ENCODE results near the gene ZSCAN21.

ZSCAN21 gene

DNA sequence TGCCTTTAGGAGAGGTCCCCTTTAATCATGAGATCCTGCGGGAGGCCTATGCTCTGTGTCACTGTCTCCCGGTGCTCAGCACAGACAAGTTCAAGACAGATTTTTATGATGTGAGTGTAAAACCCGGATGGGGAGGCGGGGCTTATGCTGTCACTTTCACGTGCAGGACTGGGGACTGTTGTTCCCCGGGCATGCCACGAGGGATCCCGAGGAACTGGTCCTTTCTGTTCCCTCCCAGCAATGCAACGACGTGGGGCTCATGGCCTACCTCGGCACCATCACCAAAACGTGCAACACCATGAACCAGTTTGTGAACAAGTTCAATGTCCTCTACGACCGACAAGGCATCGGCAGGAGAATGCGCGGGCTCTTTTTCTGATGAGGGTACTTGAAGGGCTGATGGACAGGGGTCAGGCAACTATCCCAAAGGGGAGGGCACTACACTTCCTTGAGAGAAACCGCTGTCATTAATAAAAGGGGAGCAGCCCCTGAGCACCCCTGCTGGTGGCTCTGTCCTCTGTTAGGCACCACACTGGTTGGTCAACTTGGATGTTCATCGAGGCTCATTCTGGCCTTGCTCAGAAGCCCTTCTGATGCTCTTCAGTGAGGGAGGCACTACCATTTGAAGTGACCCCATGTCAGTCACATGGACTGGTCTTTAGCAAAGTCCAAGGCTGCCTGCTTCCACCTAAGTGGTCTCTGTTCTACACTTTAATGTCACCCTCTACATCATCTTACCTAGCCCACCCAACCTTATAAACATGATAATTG, 42.0 kb downstream of the ZSCAN21 start:
- peak; percentile 63 for DNase-seq (ENCODE audit: low read depth)
- no peak overlapping the region for H3K4me3 ChIP-seq (ENCODE audit: low read depth, low read length)
- TF ChIP-seq, protein P1, sequence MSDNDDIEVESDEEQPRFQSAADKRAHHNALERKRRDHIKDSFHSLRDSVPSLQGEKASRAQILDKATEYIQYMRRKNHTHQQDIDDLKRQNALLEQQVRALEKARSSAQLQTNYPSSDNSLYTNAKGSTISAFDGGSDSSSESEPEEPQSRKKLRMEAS (IDR thresholded peaks at IDR 0.05; ENCODE audit: low read depth, low read length) = peak; percentile 28; the same call in 1 of the 2 replicates
- TF ChIP-seq, protein P2, sequence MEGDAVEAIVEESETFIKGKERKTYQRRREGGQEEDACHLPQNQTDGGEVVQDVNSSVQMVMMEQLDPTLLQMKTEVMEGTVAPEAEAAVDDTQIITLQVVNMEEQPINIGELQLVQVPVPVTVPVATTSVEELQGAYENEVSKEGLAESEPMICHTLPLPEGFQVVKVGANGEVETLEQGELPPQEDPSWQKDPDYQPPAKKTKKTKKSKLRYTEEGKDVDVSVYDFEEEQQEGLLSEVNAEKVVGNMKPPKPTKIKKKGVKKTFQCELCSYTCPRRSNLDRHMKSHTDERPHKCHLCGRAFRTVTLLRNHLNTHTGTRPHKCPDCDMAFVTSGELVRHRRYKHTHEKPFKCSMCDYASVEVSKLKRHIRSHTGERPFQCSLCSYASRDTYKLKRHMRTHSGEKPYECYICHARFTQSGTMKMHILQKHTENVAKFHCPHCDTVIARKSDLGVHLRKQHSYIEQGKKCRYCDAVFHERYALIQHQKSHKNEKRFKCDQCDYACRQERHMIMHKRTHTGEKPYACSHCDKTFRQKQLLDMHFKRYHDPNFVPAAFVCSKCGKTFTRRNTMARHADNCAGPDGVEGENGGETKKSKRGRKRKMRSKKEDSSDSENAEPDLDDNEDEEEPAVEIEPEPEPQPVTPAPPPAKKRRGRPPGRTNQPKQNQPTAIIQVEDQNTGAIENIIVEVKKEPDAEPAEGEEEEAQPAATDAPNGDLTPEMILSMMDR (IDR thresholded peaks at IDR 0.05; ENCODE audit: low read depth, low read length) = peak; percentile 41
- 0 out of 2 replicates have a peak, but pooled peaks have one; percentile 7 for TF ChIP-seq MYC (IDR thresholded peaks at IDR 0.05; ENCODE audit: low read depth, low read length)
- peak; percentile 35 for TF ChIP-seq POLR2A (IDR thresholded peaks at IDR 0.05; ENCODE audit: extremely low read depth, insufficient read length)

DNA sequence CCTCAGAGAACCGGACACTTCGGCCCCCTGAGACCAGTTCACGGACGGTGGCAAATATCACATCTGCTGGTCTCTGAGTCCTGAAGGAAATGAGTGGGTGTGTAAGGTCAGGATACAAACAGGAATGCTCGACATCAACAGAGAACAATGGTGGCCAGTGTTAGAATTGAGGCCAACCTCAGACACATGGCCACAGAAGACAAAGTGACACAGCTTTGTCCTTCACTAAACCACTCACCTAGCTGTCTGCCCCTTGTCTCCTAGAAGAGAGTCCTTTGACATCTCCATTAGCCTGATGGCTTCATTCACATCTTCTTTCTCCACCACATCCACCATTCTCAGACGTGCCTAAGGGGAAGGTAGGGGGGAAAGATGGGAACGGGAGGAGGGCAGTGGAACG, 43.5 kb downstream of the ZSCAN21 start:
- TF ChIP-seq MYC (IDR thresholded peaks at IDR 0.05; ENCODE audit: low read depth, low read length) = no peak
- TF ChIP-seq, protein P2 (IDR thresholded peaks at IDR 0.05; ENCODE audit: low read depth, low read length) = no peak
- peak; percentile 23 for TF ChIP-seq POLR2A (IDR thresholded peaks at IDR 0.05; ENCODE audit: extremely low read depth, insufficient read length)
- no peak overlapping the region for H3K4me3 ChIP-seq (ENCODE audit: low read depth, low read length)
- DNase-seq (ENCODE audit: low read depth) = no peak

DNA sequence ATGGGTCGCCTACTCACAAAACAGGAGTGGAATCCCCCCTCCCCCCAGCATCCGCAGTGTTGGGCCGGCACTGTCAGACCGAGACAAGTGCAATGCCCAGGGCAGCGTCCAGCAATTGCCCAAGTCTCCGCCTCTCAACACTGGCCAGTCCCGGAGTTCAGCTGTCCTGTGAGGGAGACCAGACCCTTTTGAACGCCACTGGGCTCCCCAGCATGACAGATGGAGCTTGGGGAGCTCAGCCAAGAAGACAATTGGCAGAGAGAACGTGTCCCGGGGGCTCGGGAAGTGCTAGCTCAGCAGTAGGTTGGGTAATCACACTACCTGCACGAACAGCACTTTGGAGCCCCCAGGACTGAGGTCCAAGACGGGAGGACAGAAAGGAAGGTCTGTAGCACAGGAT, 43.9 kb downstream of the ZSCAN21 start:
- DNase-seq (ENCODE audit: low read depth) = no peak
- no peak for TF ChIP-seq MYC (IDR thresholded peaks at IDR 0.05; ENCODE audit: low read depth, low read length)
- TF ChIP-seq, protein P1 (IDR thresholded peaks at IDR 0.05; ENCODE audit: low read depth, low read length) = no peak
- TF ChIP-seq, protein P2 (IDR thresholded peaks at IDR 0.05; ENCODE audit: low read depth, low read length) = no peak
- no peak for TF ChIP-seq POLR2A (IDR thresholded peaks at IDR 0.05; ENCODE audit: extremely low read depth, insufficient read length)
- H3K4me3 ChIP-seq (ENCODE audit: low read depth, low read length) = no peak overlapping the region

DNA sequence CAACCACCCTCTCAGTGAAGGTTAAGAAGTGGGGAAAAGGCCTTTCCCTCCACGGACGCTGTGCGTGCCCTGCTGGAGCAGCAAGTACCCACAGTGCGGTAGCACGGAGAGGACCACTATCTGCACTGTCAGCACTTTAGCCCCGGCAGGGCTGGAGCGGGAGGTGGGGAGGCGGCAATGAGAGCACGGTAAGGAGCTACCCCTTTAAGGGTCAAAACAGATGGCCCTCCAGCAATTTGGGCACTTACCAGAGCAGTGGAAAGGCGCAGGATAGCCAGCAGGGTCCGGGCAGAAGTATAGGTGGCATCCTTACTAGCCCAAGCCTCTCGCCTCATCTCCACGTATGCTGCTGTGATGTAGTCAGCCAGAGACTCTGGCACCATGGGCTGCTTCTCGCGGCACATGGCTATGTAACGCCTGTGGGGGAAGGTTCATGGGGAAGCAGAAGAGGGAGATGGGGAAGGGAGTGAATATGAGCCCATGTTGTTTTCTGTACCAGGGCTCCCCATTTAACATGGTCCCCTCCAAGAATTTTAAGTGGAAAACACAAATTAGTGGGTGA, 44.4 kb downstream of the ZSCAN21 start:
- DNase-seq (ENCODE audit: low read depth) = no peak

DNA sequence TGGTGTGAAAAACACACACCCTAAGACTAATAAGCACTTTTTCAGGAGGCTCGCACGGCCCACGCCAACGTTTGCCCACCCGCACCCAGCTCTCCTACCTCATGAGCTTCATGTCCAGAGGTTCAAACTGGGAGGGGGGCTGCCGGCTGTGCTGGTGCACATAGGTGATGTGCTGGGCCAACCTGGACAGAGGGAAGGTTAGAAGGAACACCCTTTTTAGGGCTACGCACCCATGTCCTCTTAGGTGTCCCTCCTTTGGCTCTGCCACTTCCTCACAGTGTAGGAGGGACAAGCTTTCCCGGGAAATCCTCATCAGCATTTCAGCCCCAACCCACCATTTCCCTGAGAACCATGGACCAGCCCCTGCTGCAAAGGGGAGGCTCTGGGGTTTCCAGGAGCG, 45.7 kb downstream of the ZSCAN21 start:
- TF ChIP-seq, protein P2 (IDR thresholded peaks at IDR 0.05; ENCODE audit: low read depth, low read length) = no peak
- H3K4me3 ChIP-seq (ENCODE audit: low read depth, low read length) = no peak overlapping the region
- no peak for DNase-seq (ENCODE audit: low read depth)

More for the DNA sequence above, 44.4 kb downstream of the ZSCAN21 start:
- TF ChIP-seq, protein P2 (IDR thresholded peaks at IDR 0.05; ENCODE audit: low read depth, low read length) = no peak
- TF ChIP-seq POLR2A (IDR thresholded peaks at IDR 0.05; ENCODE audit: extremely low read depth, insufficient read length) (no peak), MYC (IDR thresholded peaks at IDR 0.05; ENCODE audit: low read depth, low read length) (no peak)
- TF ChIP-seq, protein P1 (IDR thresholded peaks at IDR 0.05; ENCODE audit: low read depth, low read length) = no peak
- no peak overlapping the region for H3K4me3 ChIP-seq (ENCODE audit: low read depth, low read length)

All from NB4 (cell line).